Measurements from ENCODE around the gene TM9SF2.

Gene TM9SF2

GRCh38 chr13:99464441-99464949 lies 36.8 kb upstream of the TM9SF2 start:
- TF ChIP-seq, protein P1, sequence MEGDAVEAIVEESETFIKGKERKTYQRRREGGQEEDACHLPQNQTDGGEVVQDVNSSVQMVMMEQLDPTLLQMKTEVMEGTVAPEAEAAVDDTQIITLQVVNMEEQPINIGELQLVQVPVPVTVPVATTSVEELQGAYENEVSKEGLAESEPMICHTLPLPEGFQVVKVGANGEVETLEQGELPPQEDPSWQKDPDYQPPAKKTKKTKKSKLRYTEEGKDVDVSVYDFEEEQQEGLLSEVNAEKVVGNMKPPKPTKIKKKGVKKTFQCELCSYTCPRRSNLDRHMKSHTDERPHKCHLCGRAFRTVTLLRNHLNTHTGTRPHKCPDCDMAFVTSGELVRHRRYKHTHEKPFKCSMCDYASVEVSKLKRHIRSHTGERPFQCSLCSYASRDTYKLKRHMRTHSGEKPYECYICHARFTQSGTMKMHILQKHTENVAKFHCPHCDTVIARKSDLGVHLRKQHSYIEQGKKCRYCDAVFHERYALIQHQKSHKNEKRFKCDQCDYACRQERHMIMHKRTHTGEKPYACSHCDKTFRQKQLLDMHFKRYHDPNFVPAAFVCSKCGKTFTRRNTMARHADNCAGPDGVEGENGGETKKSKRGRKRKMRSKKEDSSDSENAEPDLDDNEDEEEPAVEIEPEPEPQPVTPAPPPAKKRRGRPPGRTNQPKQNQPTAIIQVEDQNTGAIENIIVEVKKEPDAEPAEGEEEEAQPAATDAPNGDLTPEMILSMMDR (IDR thresholded peaks at IDR 0.05; ENCODE audit: unreplicated experiment in 3 of 3), result no peak

GRCh38 chr13:99465454-99465853 lies 35.8 kb upstream of the TM9SF2 start:
- Mint-ChIP-seq H3K4me1 (no peaks in the 10 kb centered on the region), H3K4me3 (no peak overlapping the region), H3K27me3 (ENCODE audit: low read depth) (peaks cover 8% of the 10 kb centered on the region), H3K36me3 (ENCODE audit: low read depth) (no peaks in the 10 kb centered on the region), H3K27ac (no peak overlapping the region), H3K9me3 (peaks cover 4% of the 10 kb centered on the region)
- TF ChIP-seq, protein P1 (IDR thresholded peaks at IDR 0.05; ENCODE audit: unreplicated experiment in 3 of 3), result no peak

More at GRCh38 chr13:99464441-99464949, 36.8 kb upstream of the TM9SF2 start:
- Mint-ChIP-seq H3K36me3 (ENCODE audit: low read depth) (no peaks in the 10 kb centered on the region), H3K27ac (peak overlapping the region; percentile 37 to 55 (median 45)), H3K4me3 (no peak overlapping the region), H3K9me3 (peaks cover 7% of the 10 kb centered on the region), H3K4me1 (no peaks in the 10 kb centered on the region), H3K27me3 (ENCODE audit: low read depth) (peaks cover 8% of the 10 kb centered on the region)

DNA sequence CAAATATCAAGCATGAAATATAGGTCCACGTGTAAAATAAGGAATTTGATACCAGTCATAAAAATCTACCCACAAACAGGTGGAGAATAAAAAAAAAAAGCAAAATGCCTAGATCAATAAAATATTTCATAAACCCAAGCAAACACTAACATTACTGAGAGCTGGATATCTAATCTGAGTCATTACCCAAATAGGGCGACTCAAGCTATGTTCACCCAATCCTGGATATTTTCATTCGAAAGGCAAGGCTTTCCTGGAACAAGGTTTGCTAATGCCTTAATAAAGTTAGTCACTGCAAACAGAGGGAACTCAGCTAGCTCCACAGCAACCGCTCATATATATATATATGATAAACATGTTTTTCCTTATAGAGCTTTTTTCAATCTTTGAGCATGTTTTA lies 33.5 kb upstream of the TM9SF2 start:
- TF ChIP-seq, protein P1 (IDR thresholded peaks at IDR 0.05; ENCODE audit: unreplicated experiment in 3 of 3), result no peak
- no peak overlapping the region for H3K4me3 Mint-ChIP-seq
- H3K9me3 Mint-ChIP-seq, result peaks cover 4% of the 10 kb centered on the region
- no peak overlapping the region for H3K27ac Mint-ChIP-seq
- no peaks in the 10 kb centered on the region for H3K4me1 Mint-ChIP-seq
- H3K36me3 Mint-ChIP-seq (ENCODE audit: low read depth), result no peaks in the 10 kb centered on the region
- H3K27me3 Mint-ChIP-seq (ENCODE audit: low read depth), result peaks cover 5% of the 10 kb centered on the region

- TF ChIP-seq, protein P1 (IDR thresholded peaks at IDR 0.05; ENCODE audit: unreplicated experiment in 3 of 3), result no peak
- Mint-ChIP-seq H3K36me3 (ENCODE audit: low read depth) (no peaks in the 10 kb centered on the region), H3K27me3 (ENCODE audit: low read depth) (peaks cover 7% of the 10 kb centered on the region), H3K27ac (no peak overlapping the region), H3K4me3 (no peak overlapping the region), H3K9me3 (peaks cover 4% of the 10 kb centered on the region), H3K4me1 (no peaks in the 10 kb centered on the region)
These were observed 32.2 kb upstream of the TM9SF2 start for GRCh38 chr13:99469041-99469440.

GRCh38 chr13:99470027-99470426 lies 31.2 kb upstream of the TM9SF2 start:
- TF ChIP-seq, protein P1 (IDR thresholded peaks at IDR 0.05; ENCODE audit: unreplicated experiment in 3 of 3), result no peak
- no peaks in the 10 kb centered on the region for H3K4me1 Mint-ChIP-seq
- peaks cover 7% of the 10 kb centered on the region for H3K27me3 Mint-ChIP-seq (ENCODE audit: low read depth)
- peaks cover 4% of the 10 kb centered on the region for H3K9me3 Mint-ChIP-seq
- H3K4me3 Mint-ChIP-seq, result no peak overlapping the region
- no peak overlapping the region for H3K27ac Mint-ChIP-seq
- no peaks in the 10 kb centered on the region for H3K36me3 Mint-ChIP-seq (ENCODE audit: low read depth)
